CD4-positive, alpha-beta T cell treated with Interferon gamma for 1 hour (primary cell): ENCODE measurements around the gene NUDT11.
"Not testable (repeated sequence)": the region's sequence is repeated elsewhere in the genome, so short reads cannot be mapped to it uniquely, and the experiment has no call there.

Source experiments
- DNase-seq: peaks from one replicate; pipeline ENCODE4 v3.0.0-alpha.2; 2020

The NUDT11 gene

GRCh38 chrX:51496501-51497291 is at the start of gene NUDT11:
TSS of gene NUDT11 (minus strand) at chrX:51496592. CDS start at chrX:51496444, 148 bp downstream.
- no peak for DNase-seq

DNA sequence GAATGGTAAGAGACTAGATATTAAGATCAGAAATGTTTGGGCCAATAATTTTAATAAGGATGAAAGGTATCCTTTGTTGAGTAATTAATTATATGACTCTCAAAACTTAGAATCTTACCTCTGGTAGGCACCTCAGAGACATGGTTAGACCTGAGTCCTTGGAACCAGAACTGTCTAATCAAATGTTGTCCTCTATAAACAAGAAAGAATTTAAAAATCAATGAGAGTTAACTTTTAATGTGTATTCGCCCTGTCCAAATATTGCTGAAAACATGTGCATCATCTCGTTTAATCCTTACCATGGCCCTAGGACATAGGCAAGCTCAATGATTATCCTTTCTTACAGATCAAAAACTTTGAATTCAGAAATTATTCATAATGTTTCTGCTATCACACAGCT is 24.0 kb upstream of the NUDT11 start:
- no peak for DNase-seq

- not testable (repeated sequence) for DNase-seq
Observed at GRCh38 chrX:51519131-51519530, 22.7 kb upstream of the NUDT11 start.

GRCh38 chrX:51507551-51507950 is 11.2 kb upstream of the NUDT11 start:
- DNase-seq = no peak

- DNase-seq = not testable (repeated sequence)
Observed at GRCh38 chrX:51495701-51496488, 497 bp downstream of the NUDT11 start.

GRCh38 chrX:51494409-51494808 is 2.0 kb downstream of the NUDT11 start:
- no peak for DNase-seq

GRCh38 chrX:51487960-51488267 is 8.5 kb downstream of the NUDT11 start:
- no peak for DNase-seq

- no peak for DNase-seq
Observed at GRCh38 chrX:51484616-51485015, 11.8 kb downstream of the NUDT11 start.

DNA sequence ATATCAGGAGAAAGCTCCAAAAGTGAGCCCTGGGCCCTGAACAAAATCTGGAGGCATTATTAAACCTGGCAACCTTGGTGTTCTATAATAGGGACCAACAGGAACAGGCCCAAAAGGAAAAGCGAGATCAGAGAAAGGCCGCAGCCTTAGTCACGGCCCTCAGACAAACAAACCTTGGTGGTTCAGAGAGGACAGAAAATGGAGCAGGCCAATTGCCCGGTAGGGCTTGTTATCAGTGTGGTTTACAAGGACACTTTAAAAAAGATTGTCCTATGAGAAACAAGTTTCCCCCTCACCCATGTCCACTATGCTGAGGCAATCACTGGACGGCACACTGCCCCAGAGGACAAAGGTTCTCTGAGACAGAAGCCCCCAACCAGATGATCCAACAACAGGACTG is 14.0 kb downstream of the NUDT11 start:
- not testable (repeated sequence) for DNase-seq

GRCh38 chrX:51476930-51477329 is 19.5 kb downstream of the NUDT11 start:
- no peak for DNase-seq

GRCh38 chrX:51463322-51463721 is 33.1 kb downstream of the NUDT11 start:
- no peak for DNase-seq

GRCh38 chrX:51461053-51462044 is 35.0 kb downstream of the NUDT11 start:
- no peak for DNase-seq

DNA sequence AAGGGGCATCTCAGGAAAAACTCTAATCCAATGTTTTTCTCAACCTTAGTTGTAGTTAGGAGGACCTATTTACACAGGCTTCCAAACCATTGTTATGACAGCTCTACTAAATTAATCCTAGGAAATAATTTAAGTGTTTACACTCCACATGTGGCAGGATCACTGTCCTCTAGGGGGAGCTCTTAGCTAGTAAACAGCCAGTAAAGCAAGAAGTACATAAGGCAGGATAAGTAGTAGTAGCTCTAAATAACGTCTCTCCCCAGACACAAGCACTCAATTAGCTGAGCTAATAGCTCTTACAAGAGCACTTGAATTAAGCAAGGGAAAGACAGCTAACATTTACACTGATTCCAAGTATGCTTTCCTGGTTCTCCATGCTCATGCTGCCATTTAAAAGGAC is 37.3 kb downstream of the NUDT11 start:
- no peak for DNase-seq

DNA sequence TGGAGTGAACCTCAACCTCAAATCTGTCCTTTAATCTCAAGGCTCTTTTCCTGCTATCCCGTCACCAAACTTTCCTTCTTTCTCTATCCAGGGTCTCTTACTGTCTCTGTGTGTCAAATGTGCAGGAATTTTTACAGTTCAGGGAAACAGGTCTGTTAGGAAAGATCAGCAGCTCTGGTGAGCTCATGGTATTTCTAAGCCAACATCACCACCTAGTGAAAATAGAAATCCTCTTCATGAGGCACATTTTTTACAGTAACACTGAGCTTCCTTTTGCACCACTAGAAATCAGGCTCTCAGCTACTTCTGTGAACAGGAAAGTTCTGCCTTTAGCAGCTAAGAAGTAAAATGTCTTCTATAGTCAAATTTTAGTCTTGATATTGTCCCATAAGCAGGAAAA is 39.6 kb downstream of the NUDT11 start:
- no peak for DNase-seq

GRCh38 chrX:51456246-51456645 is 40.1 kb downstream of the NUDT11 start:
- DNase-seq = no peak

- no peak for DNase-seq
Observed at GRCh38 chrX:51440365-51440764, 56.0 kb downstream of the NUDT11 start.
